ENCODE data around the gene ADA. TPM values are rescaled to one million over a fixed set of nuclear protein-coding genes. Genes with fewer than 3 reads are reported as not detected.

ADA gene
- total RNA-seq, 1 experiment from 2014 or later: 13.0 TPM

DNA sequence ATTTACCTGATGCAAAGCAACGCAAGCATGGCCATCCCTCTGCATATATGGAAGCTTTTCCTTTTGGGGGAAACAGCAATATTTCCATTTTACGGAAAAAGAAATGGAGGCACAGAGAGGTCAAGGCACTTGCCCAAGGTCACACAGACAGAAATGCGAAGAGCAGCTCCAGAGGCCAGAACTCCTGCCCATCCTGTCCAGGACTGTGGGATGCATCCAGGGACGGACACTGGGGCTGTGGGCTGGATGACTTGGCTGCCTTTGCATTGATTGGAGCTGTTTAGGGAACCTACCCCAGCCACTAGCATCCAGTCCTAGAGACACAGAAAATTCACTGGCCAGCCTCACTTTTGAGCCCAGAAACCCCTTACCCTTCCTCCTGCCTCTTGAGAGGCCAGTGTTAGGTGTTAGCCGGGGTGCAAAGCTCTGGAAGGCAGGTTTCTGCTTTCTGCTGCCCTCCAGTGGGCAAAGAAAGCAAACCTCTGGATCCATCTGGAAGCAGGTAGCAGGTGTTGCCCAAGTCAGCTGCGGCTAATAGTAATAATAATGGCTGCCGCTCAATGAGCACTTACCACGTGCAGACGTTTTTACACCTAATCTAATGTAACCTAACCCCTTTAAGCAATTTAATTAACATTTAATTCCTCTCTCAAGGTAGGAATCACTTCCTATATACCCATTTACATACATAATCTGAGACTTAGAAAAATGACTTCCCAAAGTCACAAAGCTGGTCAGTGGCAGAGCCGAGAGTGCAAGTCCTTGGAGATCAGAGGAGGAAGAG lies 32.0 kb upstream of the ADA start:
- ATAC-seq: peak; percentile 85
- Histone ChIP-seq H3K27ac (ENCODE audit: low read length) (no peak overlapping the region), H2AFZ (ENCODE audit: low read length) (peak overlapping the region; percentile 67), H3K4me2 (ENCODE audit: low read length) (peak overlapping the region; percentile 32), H3K9me2 (replicated peaks; ENCODE audit: low read length) (no peaks in the 10 kb centered on the region), H4K20me1 (ENCODE audit: low read length) (no peaks in the 10 kb centered on the region), H3F3A (ENCODE audit: low read length, unreplicated experiment) (no peaks in the 10 kb centered on the region), H3K4me3 (ENCODE audit: low read length) (no peak overlapping the region), H3K9ac (ENCODE audit: low read length) (no peak overlapping the region), H3K36me3 (ENCODE audit: low read depth, low read length) (no peaks in the 10 kb centered on the region), H3K9me3 (ENCODE audit: low read length) (no peaks in the 10 kb centered on the region), H3K27me3 (ENCODE audit: low read length) (no peaks in the 10 kb centered on the region), H3K79me2 (ENCODE audit: low read length) (no peaks in the 10 kb centered on the region), H3K4me1 (ENCODE audit: insufficient read depth, low read length) (peaks cover 10% of the 10 kb centered on the region)
- peak; percentile 89 for TF ChIP-seq CTCF (conservative IDR thresholded peaks at IDR 0.05; ENCODE audit: low read depth, low read length)
- TF ChIP-seq EZH2phosphoT487 (IDR thresholded peaks at IDR 0.05; ENCODE audit: borderline replicate concordance, low read length): no peak
- no peak for TF ChIP-seq EZH2 (IDR thresholded peaks at IDR 0.05; ENCODE audit: low read length, unreplicated experiment)
- CTCF ChIA-PET: interaction anchor here (0.7 to 2.9 kb wide), 5 partner anchors 34 to 202 kb away, joined by 3 to 17 read pairs (median 3); partner anchors contain the start of gene YWHAB
- POLR2A ChIA-PET (ENCODE audit: unreplicated experiment): interaction anchor here (0.6 kb wide), 1 partner anchor 26 kb away, joined by 3 read pairs; no protein-coding TSS in a partner anchor
- DNase-seq: peak; percentile 87
- intact Hi-C loops (cut with micrococcal nuclease): loop anchor here (1.0 to 2.0 kb wide), 2 partner anchors 31 to 183 kb away; no protein-coding TSS in a partner anchor
- BruUV-seq (replicated peaks): no TSS peak

DNA sequence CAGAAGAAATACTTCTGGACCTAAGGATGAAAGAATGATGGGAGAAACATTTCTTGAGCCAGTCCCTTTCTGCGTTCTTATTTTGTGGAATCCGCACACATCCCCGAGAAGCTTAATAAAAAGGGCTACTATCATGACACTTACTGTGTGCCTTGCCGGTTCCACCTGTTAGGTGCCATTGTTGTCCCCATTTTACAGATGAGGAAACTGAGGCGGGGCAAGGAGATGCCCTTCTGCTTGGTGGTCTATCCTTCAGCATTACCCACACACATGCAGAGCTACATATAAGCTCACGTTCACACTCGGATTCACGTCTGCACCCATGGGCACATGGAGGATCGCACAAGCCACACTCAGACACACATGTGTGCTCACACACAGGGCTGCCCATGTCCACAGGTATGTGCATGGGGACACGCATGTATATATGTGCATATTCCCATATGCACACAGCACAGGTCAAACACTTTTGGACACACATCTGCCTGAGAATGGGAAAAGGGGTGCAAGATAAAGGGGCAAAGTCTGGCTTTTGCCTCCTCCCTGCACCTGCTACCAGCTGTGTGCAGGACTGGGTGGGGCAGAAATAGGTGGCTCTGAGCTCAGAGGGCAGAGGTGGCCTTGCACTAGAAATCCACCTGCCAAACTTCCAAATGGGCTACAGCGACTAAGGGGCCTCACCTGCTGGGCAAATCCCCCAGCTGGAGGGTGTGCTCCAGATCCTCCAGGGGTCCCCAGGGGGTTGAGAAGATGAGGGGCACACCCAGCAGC lies 30.5 kb upstream of the ADA start:
- Histone ChIP-seq H3K9ac (ENCODE audit: low read length) (no peak overlapping the region), H3K27ac (ENCODE audit: low read length) (no peak overlapping the region), H3K36me3 (ENCODE audit: low read depth, low read length) (no peaks in the 10 kb centered on the region), H3K9me3 (ENCODE audit: low read length) (no peaks in the 10 kb centered on the region), H2AFZ (ENCODE audit: low read length) (no peak overlapping the region), H3K4me2 (ENCODE audit: low read length) (no peak overlapping the region), H3K9me2 (replicated peaks; ENCODE audit: low read length) (no peaks in the 10 kb centered on the region), H4K20me1 (ENCODE audit: low read length) (no peaks in the 10 kb centered on the region), H3K4me3 (ENCODE audit: low read length) (no peak overlapping the region), H3K4me1 (ENCODE audit: insufficient read depth, low read length) (peaks cover 10% of the 10 kb centered on the region), H3K27me3 (ENCODE audit: low read length) (no peaks in the 10 kb centered on the region), H3K79me2 (ENCODE audit: low read length) (no peaks in the 10 kb centered on the region), H3F3A (ENCODE audit: low read length, unreplicated experiment) (no peaks in the 10 kb centered on the region)
- intact Hi-C loops (cut with micrococcal nuclease): no loop called here
- BruUV-seq (replicated peaks): no TSS peak
- ChIA-PET CTCF (interaction anchor here (0.6 to 2.9 kb wide), 4 partner anchors 36 to 297 kb away, joined by 3 to 17 read pairs (median 4); no protein-coding TSS in a partner anchor), POLR2A (ENCODE audit: unreplicated experiment) (no interaction called here)
- no peak for ATAC-seq
- TF ChIP-seq EZH2 (IDR thresholded peaks at IDR 0.05; ENCODE audit: low read length, unreplicated experiment): no peak
- no peak for TF ChIP-seq EZH2phosphoT487 (IDR thresholded peaks at IDR 0.05; ENCODE audit: borderline replicate concordance, low read length)
- no peak for TF ChIP-seq CTCF (conservative IDR thresholded peaks at IDR 0.05; ENCODE audit: low read depth, low read length)
- DNase-seq: no peak
